GM19328 (cell line): ENCODE results near the gene LRRC4.

Experiments
- ATAC-seq: cut with Tn5 transposase; IDR thresholded peaks from one replicate; pipeline ENCODE4 v1.9.1; 2021; ENCODE audit warnings: mild to moderate bottlenecking, moderate library complexity; ENCODE audit not compliant: unreplicated experiment

The LRRC4 gene

DNA sequence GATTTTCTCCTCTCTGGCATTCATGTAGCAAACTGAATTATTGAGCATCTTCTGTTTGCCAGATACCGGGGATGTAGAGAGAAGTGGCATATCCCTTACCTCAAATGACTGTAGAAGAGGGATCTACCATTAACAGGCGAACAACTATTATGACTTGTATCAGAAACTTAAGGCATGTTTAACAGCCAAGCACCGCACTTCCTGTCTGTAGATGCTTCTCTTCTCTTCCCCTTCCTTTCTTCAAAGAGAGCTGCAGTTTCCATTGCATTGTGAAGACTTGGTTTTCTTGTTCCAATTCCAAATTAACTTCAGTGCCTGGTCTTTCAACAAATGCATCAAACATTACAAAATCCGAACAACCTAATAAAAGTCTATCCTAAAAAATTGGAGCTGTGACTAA is 49.3 kb downstream of the LRRC4 start:
- no peak for ATAC-seq

DNA sequence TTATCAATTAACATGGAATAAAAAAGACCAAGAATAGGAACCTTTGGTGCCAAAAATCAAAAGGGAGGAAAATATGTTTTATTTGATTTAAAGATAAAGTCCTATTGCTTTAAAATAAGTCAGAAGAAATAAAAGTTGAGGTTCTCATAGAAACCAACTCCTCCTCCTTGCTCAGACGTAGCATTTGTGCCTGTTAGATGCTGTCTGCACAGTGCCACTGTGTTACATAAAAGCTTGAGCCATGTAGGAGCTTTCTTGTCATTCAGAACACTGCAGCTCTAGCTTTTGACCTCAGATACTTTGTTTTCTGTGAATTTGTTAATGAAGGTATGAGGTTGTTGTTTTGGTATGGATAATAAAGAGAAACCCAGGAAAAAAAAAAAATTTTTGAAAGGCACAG is 50.3 kb downstream of the LRRC4 start:
- no peak for ATAC-seq

DNA sequence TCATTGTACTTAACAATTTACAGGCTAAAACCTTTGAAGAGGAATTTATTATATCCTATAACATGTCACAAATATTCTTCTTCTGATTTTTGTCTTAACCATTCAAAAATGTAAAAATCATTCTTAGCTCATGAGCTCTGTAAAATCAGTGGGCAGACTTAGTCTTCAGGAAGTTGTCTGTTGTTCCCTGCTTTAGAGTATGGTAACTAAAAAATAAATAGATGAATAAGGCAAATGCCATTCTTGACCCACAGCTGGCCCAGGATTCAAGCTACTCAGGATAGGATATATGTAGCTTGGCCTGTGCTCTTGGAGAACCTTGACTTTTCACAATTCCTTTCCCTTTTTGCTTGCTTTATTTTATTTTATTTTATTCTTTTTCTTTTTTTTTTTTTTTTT is 51.5 kb downstream of the LRRC4 start:
- ATAC-seq, result no peak

DNA sequence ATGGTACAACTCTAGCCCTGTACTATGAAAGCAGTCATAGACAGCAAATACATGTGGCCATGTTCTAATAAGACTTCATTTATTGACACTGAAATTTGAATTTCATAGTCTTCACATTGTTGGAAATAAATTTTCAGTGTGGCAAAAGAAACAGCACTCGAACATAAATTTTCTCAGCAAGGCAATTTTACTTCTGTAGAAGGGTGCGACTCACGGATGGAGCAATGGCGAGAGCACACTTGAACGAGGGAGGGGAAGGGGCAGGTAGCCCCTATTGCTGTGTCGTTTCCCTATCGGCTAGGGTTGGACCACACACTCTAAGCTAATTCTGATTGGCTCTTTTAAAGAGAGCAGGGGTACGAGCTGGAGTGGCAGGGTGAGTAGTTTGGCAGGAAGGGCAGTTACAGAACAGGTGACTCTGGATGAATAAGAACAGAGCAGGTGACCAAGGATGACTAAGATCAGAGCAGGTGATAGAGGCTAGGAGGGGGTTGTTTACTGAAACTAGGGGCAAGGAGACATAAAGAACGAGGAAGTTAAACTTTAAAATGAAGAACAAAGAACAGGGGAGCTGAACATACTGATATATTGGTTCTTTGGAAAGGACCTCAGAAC is 52.0 kb downstream of the LRRC4 start:
- ATAC-seq, result no peak

DNA sequence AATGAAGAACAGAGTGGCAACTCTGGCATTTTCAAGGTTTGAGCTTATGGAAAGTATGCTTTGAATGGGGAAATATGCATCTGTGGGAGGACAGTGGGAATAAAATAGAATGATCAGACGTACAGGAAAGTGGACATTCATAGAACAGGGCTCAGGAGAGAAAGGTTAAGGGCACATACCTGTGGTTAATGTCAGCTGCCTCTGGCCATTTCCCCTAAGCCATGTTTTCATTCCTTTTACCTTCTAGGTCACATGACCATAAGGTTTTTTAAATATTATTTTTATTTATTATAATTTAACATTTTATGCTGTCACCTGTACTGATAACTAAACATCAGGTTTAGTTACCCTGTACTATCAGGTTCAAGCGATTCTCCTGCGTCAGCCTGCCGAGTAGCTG is 52.8 kb downstream of the LRRC4 start:
- no peak for ATAC-seq
